Panc1 (cell line): Measurements from ENCODE around the gene GPR162. TPM values are rescaled to one million over a fixed set of nuclear protein-coding genes. Genes with fewer than 3 reads are reported as not detected.

ENCODE experiments used
- ATAC-seq: fragments of 200-7000 bp; cut with Tn5 transposase; 2 replicates; pipeline ENCODE4 v1.9.1; 2020; ENCODE audit warnings: mild to moderate bottlenecking, moderate library complexity
- BruUV-seq: library from RNA; stranded (reverse); fragments of 400-500 nt; replicated peaks from 2 replicates; lab custom pipeline; 2021; lab: Mats Ljungman, UMichigan
- CTCF ChIA-PET: fragments of 300-600 bp; sonication (Branson Sonifier 250); formaldehyde crosslinking; loops from one replicate; lab custom pipeline; 2022; ENCODE audit warnings: antibody characterized with exemption; lab: Charles Lee
- POLR2A ChIA-PET: fragments of 300-600 bp; sonication (Branson Sonifier 250); formaldehyde crosslinking; loops from one replicate; lab custom pipeline; 2022; ENCODE audit warnings: antibody characterized with exemption; lab: Charles Lee
- DNase-seq: peaks from one replicate; pipeline ENCODE4 v3.0.0-alpha.2; 2010; ENCODE audit warnings: low read depth, low spot score
- H3K27ac ChIP-seq: 2 replicates; pipeline ENCODE4 v1.5.1; 2011; ENCODE audit warnings: mild to moderate bottlenecking, low read length, inconsistent platforms
- H3K27me3 ChIP-seq: fragments of 200-500 bp; sonication (Bioruptor generic); 2 replicates; pipeline ENCODE4 v1.6.0; 2014; ENCODE audit warnings: low read length, inconsistent platforms; ENCODE audit not compliant: control insufficient read depth, insufficient read depth
- H3K36me3 ChIP-seq: fragments of 200-500 bp; sonication (Bioruptor generic); 2 replicates; pipeline ENCODE4 v1.5.1; 2014; ENCODE audit warnings: inconsistent platforms, mild to moderate bottlenecking, low read length, moderate library complexity; ENCODE audit not compliant: control insufficient read depth, insufficient read depth
- H3K4me1 ChIP-seq: 2 replicates; pipeline ENCODE4 v1.5.1; 2011; ENCODE audit warnings: inconsistent platforms, mild to moderate bottlenecking, low read length, moderate library complexity; ENCODE audit not compliant: control insufficient read depth, insufficient read depth
- H3K4me3 ChIP-seq, 2 experiments: 2 replicates each; pipeline ENCODE4 v1.5.1; 2011 to 2012; ENCODE audit warnings: low read depth in 2 of 2, low read length in 2 of 2, mild to moderate bottlenecking in 2 of 2, inconsistent platforms in 1 of 2, moderate library complexity in 1 of 2
- H3K9me3 ChIP-seq: fragments of 200-500 bp; sonication (Bioruptor generic); 2 replicates; pipeline ENCODE4 v1.5.1; 2014; ENCODE audit warnings: low read depth, mild to moderate bottlenecking, inconsistent platforms, low read length, moderate library complexity; ENCODE audit not compliant: control insufficient read depth, insufficient read depth
- POLR2AphosphoS5 ChIP-seq: IDR thresholded peaks from 2 replicates; pipeline ENCODE4 v1.6.1; 2012; ENCODE audit warnings: mild to moderate bottlenecking, low read depth, low read length, moderate library complexity
- SIN3A ChIP-seq: IDR thresholded peaks from 2 replicates; pipeline ENCODE4 v1.6.1; 2012; ENCODE audit warnings: low read depth, mild to moderate bottlenecking, low read length, moderate library complexity, borderline replicate concordance; ENCODE audit not compliant: insufficient read depth
- TCF7L2 ChIP-seq: IDR thresholded peaks from 2 replicates; pipeline ENCODE4 v1.6.1; 2011; ENCODE audit warnings: mild to moderate bottlenecking, low read depth, low read length, inconsistent platforms
- in situ Hi-C: cut with HindIII; loops from 2 replicates; pipeline ENCODE4 v1.10.0; 2016; ENCODE audit warnings: low sequenced_read_pairs, low pct_unique_long_range_greater_than_20kb
- intact Hi-C: fragments of 100-400 bp; cut with micrococcal nuclease; formaldehyde crosslinking; loops from one replicate; pipeline ENCODE4 v1.10.0; 2022; ENCODE audit not compliant: unreplicated experiment
- total RNA-seq: library from RNA; stranded (reverse); gene quantifications from one replicate; pipeline ENCODE4 v1.2.1, GENCODE V29; 2021; ENCODE audit not compliant: unreplicated experiment
- TF ChIP-seq, protein P1 (sequence below), 2 experiments: IDR thresholded peaks; 2 replicates each; pipeline ENCODE4 v1.6.1; 2011 to 2012; ENCODE audit warnings: low read depth in 2 of 2, control low read depth in 1 of 2, low read length in 1 of 2, mild to moderate bottlenecking in 1 of 2, moderate library complexity in 1 of 2; ENCODE audit not compliant: insufficient read depth in 1 of 2
- TF ChIP-seq, protein P2 (sequence below): fragments of 450-650 bp; IDR thresholded peaks from 2 replicates; pipeline ENCODE4 v1.5.1; 2017; ENCODE audit warnings: mild to moderate bottlenecking

Gene GPR162
- total RNA-seq, 1 experiment from 2014 or later, result 1.3 TPM

DNA sequence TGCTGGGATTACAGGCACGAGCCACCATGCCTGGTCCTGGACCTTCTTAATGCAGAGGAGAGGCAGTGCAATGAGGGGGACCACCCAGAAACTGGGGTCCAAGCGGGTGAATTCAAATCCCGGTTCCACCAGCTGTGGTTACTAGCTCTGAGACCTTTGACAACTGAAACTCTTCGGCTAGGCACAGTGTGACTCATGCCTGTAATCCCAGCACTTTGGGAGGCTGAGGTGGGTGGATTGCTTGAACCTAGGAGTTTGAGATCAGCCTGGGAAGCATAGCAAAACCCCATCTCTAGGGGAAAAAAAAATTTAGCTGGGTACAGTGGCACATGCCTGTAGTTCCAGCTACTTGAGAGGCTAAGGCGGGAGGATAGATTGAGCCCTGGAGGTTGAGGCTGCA is 37.3 kb upstream of the GPR162 start:
- in situ Hi-C loops, result no loop called here
- intact Hi-C loops, result no loop called here
- POLR2A ChIA-PET, result no interaction called here
- TF ChIP-seq TCF7L2, result no peak
- TF ChIP-seq POLR2AphosphoS5, result no peak
- Histone ChIP-seq H3K9me3 (no peaks in the 10 kb centered on the region), H3K27ac (no peak overlapping the region), H3K27me3 (no peaks in the 10 kb centered on the region), H3K36me3 (no peaks in the 10 kb centered on the region), H3K4me3 (no peak overlapping the region), H3K4me1 (no peaks in the 10 kb centered on the region; the same call in 1 of the 2 replicates)
- DNase-seq, result no peak
- CTCF ChIA-PET, result no interaction called here
- BruUV-seq, result no TSS peak
- no peak for ATAC-seq

DNA sequence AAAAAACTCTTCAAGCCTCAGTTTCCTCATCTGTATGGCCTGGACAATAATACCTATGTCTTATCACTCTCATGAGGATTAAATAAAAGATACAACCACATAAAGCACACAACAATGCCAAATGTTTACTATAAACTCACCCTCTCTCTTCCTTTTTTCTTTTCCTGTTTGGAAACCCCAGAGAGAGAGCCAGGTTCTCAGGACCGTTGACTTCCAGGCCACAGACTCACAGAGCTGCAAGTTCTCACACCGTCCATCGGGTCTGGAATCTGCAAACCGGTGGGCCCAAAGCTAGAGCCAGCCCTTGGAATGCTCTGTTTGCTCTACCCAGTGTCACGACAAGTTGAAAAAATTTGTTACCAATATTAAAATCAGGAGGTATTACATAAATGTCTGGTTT is 36.9 kb upstream of the GPR162 start:
- no TSS peak for BruUV-seq

More for the DNA sequence above, 36.9 kb upstream of the GPR162 start:
- no peak for TF ChIP-seq POLR2AphosphoS5
- TF ChIP-seq, protein P1, sequence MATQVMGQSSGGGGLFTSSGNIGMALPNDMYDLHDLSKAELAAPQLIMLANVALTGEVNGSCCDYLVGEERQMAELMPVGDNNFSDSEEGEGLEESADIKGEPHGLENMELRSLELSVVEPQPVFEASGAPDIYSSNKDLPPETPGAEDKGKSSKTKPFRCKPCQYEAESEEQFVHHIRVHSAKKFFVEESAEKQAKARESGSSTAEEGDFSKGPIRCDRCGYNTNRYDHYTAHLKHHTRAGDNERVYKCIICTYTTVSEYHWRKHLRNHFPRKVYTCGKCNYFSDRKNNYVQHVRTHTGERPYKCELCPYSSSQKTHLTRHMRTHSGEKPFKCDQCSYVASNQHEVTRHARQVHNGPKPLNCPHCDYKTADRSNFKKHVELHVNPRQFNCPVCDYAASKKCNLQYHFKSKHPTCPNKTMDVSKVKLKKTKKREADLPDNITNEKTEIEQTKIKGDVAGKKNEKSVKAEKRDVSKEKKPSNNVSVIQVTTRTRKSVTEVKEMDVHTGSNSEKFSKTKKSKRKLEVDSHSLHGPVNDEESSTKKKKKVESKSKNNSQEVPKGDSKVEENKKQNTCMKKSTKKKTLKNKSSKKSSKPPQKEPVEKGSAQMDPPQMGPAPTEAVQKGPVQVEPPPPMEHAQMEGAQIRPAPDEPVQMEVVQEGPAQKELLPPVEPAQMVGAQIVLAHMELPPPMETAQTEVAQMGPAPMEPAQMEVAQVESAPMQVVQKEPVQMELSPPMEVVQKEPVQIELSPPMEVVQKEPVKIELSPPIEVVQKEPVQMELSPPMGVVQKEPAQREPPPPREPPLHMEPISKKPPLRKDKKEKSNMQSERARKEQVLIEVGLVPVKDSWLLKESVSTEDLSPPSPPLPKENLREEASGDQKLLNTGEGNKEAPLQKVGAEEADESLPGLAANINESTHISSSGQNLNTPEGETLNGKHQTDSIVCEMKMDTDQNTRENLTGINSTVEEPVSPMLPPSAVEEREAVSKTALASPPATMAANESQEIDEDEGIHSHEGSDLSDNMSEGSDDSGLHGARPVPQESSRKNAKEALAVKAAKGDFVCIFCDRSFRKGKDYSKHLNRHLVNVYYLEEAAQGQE (IDR thresholded peaks at IDR 0.05; ENCODE audit: insufficient read depth in 1 of 2, low read depth in 2 of 2, low read length in 1 of 2), result no peak
- TF ChIP-seq SIN3A, result no peak
- TF ChIP-seq TCF7L2, result no peak
- TF ChIP-seq, protein P2, sequence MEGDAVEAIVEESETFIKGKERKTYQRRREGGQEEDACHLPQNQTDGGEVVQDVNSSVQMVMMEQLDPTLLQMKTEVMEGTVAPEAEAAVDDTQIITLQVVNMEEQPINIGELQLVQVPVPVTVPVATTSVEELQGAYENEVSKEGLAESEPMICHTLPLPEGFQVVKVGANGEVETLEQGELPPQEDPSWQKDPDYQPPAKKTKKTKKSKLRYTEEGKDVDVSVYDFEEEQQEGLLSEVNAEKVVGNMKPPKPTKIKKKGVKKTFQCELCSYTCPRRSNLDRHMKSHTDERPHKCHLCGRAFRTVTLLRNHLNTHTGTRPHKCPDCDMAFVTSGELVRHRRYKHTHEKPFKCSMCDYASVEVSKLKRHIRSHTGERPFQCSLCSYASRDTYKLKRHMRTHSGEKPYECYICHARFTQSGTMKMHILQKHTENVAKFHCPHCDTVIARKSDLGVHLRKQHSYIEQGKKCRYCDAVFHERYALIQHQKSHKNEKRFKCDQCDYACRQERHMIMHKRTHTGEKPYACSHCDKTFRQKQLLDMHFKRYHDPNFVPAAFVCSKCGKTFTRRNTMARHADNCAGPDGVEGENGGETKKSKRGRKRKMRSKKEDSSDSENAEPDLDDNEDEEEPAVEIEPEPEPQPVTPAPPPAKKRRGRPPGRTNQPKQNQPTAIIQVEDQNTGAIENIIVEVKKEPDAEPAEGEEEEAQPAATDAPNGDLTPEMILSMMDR, result no peak
- Histone ChIP-seq H3K9me3 (no peaks in the 10 kb centered on the region), H3K36me3 (no peaks in the 10 kb centered on the region), H3K4me1 (no peaks in the 10 kb centered on the region), H3K27ac (no peak overlapping the region), H3K27me3 (no peaks in the 10 kb centered on the region), H3K4me3 (no peak overlapping the region)
- intact Hi-C loops, result no loop called here
- ChIA-PET POLR2A (no interaction called here), CTCF (no interaction called here)
- in situ Hi-C loops, result no loop called here
- DNase-seq (no peak), ATAC-seq (no peak)
